ENCODE measurements around the gene C9orf152. TPM values are rescaled to one million over a fixed set of nuclear protein-coding genes. Genes with fewer than 3 reads are reported as not detected.

Gene C9orf152
- total and polyA plus RNA-seq, 10 of the 15 experiments (the other 5 are each of a cell fraction or from before 2014, with no cell fraction given), result 0.04 TPM; not detected in 9

DNA sequence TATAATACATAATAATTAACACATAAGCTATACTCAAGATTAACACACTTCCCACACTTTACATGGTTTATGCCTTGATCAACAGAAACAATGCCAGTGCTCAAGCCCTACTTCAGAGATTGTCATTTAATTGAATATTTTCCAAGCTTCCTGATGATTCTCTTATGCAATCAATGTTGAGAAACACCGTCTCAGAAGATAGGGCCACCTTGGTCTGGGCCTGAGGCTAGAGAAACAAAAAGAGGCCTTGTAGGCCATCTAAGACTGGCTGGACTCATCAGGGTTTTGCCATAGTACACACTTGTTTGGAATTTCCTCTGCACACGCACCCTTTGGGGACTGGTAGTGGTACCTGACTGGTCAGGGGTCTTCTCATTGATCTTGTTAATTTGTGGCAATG lies 16.3 kb downstream of the C9orf152 start:
- WGBS (ENCODE audit: insufficient coverage, insufficient replicate concordance, low lambda C conversion rate, missing lambda C conversion rate), result 37% methylated on average over 2 of the region's 2 CpGs
- in situ Hi-C loops (cut with MboI), result loop anchor here (25.0 kb wide), 1 partner anchor 1121 kb away; no protein-coding TSS in a partner anchor
- ChIA-PET SMC1A (ENCODE audit: uncharacterized antibody, unreplicated experiment) (no interaction called here), CTCF (interaction anchor here (1.0 to 2.5 kb wide), 3 partner anchors 8 to 25 kb away, joined by 3 to 6 read pairs (median 4); no protein-coding TSS in a partner anchor), RAD21 (ENCODE audit: unreplicated experiment) (no interaction called here), POLR2A (no interaction called here)
- no peak for ATAC-seq
- no peak overlapping the region for H3K4me3 ChIP-seq
- DNase-seq (ENCODE audit: low read depth, low spot score), result no peak
- no peaks in the 10 kb centered on the region for H3K4me1 ChIP-seq (ENCODE audit: control insufficient read depth, insufficient read depth, low read length)
- H3K79me2 ChIP-seq (ENCODE audit: control insufficient read depth, insufficient read depth, low read length), result no peaks in the 10 kb centered on the region
- no peak overlapping the region for H3K4me2 ChIP-seq (ENCODE audit: control insufficient read depth, insufficient read depth)
- no TSS peak for BruUV-seq (replicated peaks)
- intact Hi-C loops (cut with micrococcal nuclease; ENCODE audit: unreplicated experiment), result no loop called here
- TF ChIP-seq MLLT1 (IDR thresholded peaks at IDR 0.05) (no peak), RB1 (IDR thresholded peaks at IDR 0.05; ENCODE audit: borderline replicate concordance) (no peak), STAT1 (conservative IDR thresholded peaks at IDR 0.05) (no peak), E2F4 (IDR thresholded peaks at IDR 0.05; ENCODE audit: low read depth, low read length) (no peak), ZNF207 (IDR thresholded peaks at IDR 0.05; ENCODE audit: borderline replicate concordance) (no peak), BACH1 (IDR thresholded peaks at IDR 0.05; ENCODE audit: borderline replicate concordance) (no peak), DPF2 (IDR thresholded peaks at IDR 0.05) (no peak), NFYB (IDR thresholded peaks at IDR 0.05; ENCODE audit: insufficient read depth, low read depth, low read length) (no peak), GATAD2B (conservative IDR thresholded peaks at IDR 0.05; ENCODE audit: low read depth) (no peak), LARP7 (IDR thresholded peaks at IDR 0.05) (no peak), CREB1 (IDR thresholded peaks at IDR 0.05; ENCODE audit: low read depth) (no peak), ESRRA (IDR thresholded peaks at IDR 0.05; ENCODE audit: low read length) (no peak), PAX8 (IDR thresholded peaks at IDR 0.05) (no peak)
- TF ChIP-seq, protein P1, sequence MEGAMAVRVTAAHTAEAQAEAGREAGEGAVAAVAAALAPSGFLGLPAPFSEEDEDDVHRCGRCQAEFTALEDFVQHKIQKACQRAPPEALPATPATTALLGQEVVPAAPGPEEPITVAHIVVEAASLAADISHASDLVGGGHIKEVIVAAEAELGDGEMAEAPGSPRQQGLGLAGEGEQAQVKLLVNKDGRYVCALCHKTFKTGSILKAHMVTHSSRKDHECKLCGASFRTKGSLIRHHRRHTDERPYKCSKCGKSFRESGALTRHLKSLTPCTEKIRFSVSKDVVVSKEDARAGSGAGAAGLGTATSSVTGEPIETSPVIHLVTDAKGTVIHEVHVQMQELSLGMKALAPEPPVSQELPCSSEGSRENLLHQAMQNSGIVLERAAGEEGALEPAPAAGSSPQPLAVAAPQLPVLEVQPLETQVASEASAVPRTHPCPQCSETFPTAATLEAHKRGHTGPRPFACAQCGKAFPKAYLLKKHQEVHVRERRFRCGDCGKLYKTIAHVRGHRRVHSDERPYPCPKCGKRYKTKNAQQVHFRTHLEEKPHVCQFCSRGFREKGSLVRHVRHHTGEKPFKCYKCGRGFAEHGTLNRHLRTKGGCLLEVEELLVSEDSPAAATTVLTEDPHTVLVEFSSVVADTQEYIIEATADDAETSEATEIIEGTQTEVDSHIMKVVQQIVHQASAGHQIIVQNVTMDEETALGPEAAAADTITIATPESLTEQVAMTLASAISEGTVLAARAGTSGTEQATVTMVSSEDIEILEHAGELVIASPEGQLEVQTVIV (IDR thresholded peaks at IDR 0.05; ENCODE audit: borderline replicate concordance, partially characterized antibody), result no peak
- no peak for FAIRE-seq
- H2AFZ ChIP-seq (ENCODE audit: control insufficient read depth, low read depth, low read length), result no peak overlapping the region
- no peaks in the 10 kb centered on the region for H4K20me1 ChIP-seq (ENCODE audit: control insufficient read depth, insufficient read depth)
- no peak overlapping the region for H3K27ac ChIP-seq (ENCODE audit: control insufficient read depth, insufficient read depth)
- no peak overlapping the region for H3K9ac ChIP-seq (ENCODE audit: control insufficient read depth, insufficient read depth, low read length)
- no peaks in the 10 kb centered on the region for H3K9me3 ChIP-seq (replicated peaks; ENCODE audit: control insufficient read depth, insufficient read depth, low read length)
- no peaks in the 10 kb centered on the region for H3K27me3 ChIP-seq (replicated peaks in 1 of 2; ENCODE audit: control insufficient read depth in 2 of 2, insufficient read depth in 2 of 2, low read length in 1 of 2)
- no peaks in the 10 kb centered on the region for H3K36me3 ChIP-seq (ENCODE audit: control insufficient read depth in 2 of 2, insufficient read depth in 2 of 2, low read length in 1 of 2)

All from GM12878 (cell line).